Rectal smooth muscle tissue (tissue), 1 donor: ENCODE measurements around the gene PHF13.

Source experiments
- H3K27ac ChIP-seq: one replicate; pipeline ENCODE4 v1.7.0; 2013; ENCODE audit warnings: low read depth, low read length, inconsistent platforms
- H3K27me3 ChIP-seq: one replicate; pipeline ENCODE4 v1.7.0; 2013; ENCODE audit warnings: low read length; ENCODE audit not compliant: control insufficient read depth, insufficient read depth
- H3K36me3 ChIP-seq: one replicate; pipeline ENCODE4 v1.7.0; 2013; ENCODE audit warnings: low read length; ENCODE audit not compliant: control insufficient read depth, insufficient read depth
- H3K4me1 ChIP-seq: one replicate; pipeline ENCODE4 v1.7.0; 2013; ENCODE audit warnings: low read length; ENCODE audit not compliant: control insufficient read depth, insufficient read depth
- H3K4me3 ChIP-seq: one replicate; pipeline ENCODE4 v1.7.0; 2013; ENCODE audit warnings: low read length
- H3K9ac ChIP-seq: one replicate; pipeline ENCODE4 v1.7.0; 2013; ENCODE audit warnings: low read length

PHF13 gene

GRCh38 chr1:6580593-6581409 lies 32.7 kb upstream of the PHF13 start:
- Histone ChIP-seq H3K27ac (peak overlapping the region; percentile 94), H3K9ac (peak overlapping the region; percentile 38), H3K4me3 (peak overlapping the region; percentile 83), H3K27me3 (no peaks in the 10 kb centered on the region), H3K4me1 (peaks cover 12% of the 10 kb centered on the region), H3K36me3 (no peaks in the 10 kb centered on the region)

- no peaks in the 10 kb centered on the region for H3K36me3 ChIP-seq
- peak overlapping the region; percentile 32 for H3K27ac ChIP-seq
- peak overlapping the region; percentile 21 for H3K9ac ChIP-seq
- peak overlapping the region; percentile 32 for H3K4me3 ChIP-seq
- peaks cover 12% of the 10 kb centered on the region for H3K4me1 ChIP-seq
- no peaks in the 10 kb centered on the region for H3K27me3 ChIP-seq
These were observed 31.8 kb upstream of the PHF13 start for GRCh38 chr1:6581561-6582305.

- peak overlapping the region; percentile 21 for H3K9ac ChIP-seq
- peaks cover 1% of the 10 kb centered on the region for H3K36me3 ChIP-seq
- no peak overlapping the region for H3K27ac ChIP-seq
- peaks cover 17% of the 10 kb centered on the region for H3K4me1 ChIP-seq
- H3K27me3 ChIP-seq, result no peaks in the 10 kb centered on the region
- peak overlapping the region; percentile 32 for H3K4me3 ChIP-seq
These were observed 31.2 kb upstream of the PHF13 start for GRCh38 chr1:6582370-6582769.

DNA sequence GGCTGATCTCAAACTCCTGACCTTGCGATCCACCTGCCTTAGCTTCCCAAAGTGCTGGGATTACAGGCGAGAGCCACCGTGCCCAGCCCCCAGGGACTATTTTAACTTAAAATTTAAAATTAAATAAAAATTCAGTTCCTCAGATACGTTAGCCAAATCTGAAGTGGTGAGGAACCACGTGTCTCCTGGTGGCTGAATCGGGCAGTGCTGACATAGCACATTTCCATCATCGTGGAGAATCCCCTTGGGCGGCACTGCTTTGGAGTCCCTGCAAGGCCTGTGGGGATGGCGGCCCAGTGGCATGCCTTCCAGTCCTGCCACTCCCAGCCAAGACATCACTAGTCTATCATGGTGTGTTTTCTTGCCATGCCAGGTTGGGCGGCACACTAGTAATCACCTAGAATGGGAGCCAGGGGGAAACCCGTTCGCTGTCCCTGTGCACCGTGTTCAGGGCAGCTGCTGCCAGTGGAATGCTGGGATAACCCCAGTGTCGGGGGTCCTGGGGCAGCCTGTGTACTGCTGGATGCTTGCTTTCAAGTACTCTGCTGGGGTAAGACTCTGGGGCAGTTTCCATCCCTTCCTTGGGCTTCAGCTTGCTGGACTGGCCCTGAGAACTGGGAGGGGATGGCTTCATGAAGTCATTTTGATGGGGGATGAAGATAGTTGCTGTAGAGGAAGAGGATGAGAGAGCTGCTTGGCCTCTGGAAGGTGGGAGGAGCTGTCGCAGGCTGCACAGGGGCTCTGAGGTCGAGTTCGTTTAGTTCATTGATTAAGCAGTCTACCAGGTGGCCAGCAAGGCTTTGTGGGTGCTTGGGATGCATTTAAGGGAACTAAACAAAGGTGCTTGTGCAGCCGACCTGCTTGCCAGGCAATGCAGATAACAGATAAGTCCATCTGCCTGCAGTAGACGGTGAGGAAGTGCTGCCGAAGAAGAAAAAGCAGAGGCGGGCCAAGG lies 29.1 kb upstream of the PHF13 start:
- Histone ChIP-seq H3K9ac (no peak overlapping the region), H3K27ac (no peak overlapping the region), H3K36me3 (peaks cover 16% of the 10 kb centered on the region), H3K27me3 (no peaks in the 10 kb centered on the region), H3K4me1 (peaks cover 15% of the 10 kb centered on the region), H3K4me3 (no peak overlapping the region)

DNA sequence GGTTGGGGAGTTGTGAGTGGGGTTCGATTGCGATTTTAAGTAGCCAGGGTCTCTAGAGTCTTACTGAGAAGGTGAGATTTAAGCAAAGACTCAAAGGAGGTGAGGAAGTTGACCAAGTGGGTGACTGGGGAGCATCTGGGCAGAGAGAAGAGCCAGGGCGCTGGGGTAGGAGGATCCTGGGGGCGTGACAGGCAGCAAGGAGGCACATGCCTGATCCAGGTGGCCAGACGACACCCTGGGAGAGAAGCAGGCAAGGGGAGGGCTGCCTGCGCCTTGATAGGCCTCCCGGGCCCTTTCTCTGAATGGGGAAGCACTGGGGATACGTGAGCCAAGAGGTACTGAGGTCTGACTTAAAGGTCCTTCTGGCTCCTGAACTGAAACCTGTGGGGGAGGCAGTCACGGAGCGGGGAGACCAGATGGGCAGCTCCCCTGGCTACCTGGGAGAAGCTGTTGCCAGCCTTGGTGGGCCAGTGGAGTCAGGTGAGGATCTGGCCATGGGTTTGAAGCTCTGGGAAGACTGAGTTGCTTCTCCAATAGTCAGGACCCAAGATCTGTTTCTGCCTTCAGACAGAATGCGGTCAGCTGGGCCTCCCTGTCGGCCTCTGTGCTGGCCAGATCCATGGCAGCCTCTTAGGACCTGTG lies 28.3 kb upstream of the PHF13 start:
- H3K4me1 ChIP-seq, result peaks cover 15% of the 10 kb centered on the region
- H3K27me3 ChIP-seq, result no peaks in the 10 kb centered on the region
- no peak overlapping the region for H3K9ac ChIP-seq
- H3K36me3 ChIP-seq, result peaks cover 19% of the 10 kb centered on the region
- no peak overlapping the region for H3K27ac ChIP-seq
- no peak overlapping the region for H3K4me3 ChIP-seq

- H3K4me3 ChIP-seq, result no peak overlapping the region
- H3K9ac ChIP-seq, result no peak overlapping the region
- peak overlapping the region; percentile 37 for H3K27ac ChIP-seq
- peaks cover 19% of the 10 kb centered on the region for H3K36me3 ChIP-seq
- H3K4me1 ChIP-seq, result peaks cover 10% of the 10 kb centered on the region
- H3K27me3 ChIP-seq, result no peaks in the 10 kb centered on the region
These were observed 27.7 kb upstream of the PHF13 start for GRCh38 chr1:6585841-6586240.

- Histone ChIP-seq H3K36me3 (peaks cover 19% of the 10 kb centered on the region), H3K4me1 (peaks cover 9% of the 10 kb centered on the region)
These were observed 27.1 kb upstream of the PHF13 start for GRCh38 chr1:6586404-6586816.

DNA sequence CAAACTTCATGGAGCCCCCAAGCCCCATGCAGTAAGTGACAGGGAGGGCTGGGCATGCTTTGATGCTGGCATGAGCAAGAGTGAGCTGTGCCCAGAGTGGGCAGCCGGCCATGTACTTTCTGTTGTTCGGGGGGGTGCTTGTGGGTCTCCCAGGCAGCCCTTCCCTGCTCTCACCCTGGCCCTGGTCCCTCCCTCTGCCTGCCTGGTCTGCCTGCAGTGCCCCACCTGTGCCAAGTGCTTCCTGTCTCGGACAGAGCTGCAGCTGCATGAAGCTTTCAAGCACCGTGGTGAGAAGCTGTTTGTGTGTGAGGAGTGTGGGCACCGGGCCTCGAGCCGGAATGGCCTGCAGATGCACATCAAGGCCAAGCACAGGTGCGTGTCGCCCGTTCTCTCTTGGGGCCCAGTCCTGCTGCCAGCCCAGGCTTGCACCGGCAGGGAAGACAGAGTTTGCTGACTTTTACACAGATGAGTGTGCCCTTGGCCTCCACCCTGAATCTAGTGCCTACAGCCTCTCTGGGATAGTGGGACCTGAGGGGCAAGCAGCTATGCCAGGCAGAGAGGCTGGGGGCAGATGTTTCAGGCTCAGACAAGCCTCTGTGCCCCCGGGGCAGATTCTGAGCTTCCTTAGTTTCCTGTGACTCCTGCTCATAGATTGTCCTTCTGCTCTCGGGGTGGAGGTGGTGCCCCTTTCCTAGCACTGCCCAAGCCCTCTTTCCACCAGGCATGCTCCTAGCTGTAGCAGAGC lies 26.1 kb upstream of the PHF13 start:
- H3K4me3 ChIP-seq, result no peak overlapping the region
- peaks cover 22% of the 10 kb centered on the region for H3K36me3 ChIP-seq
- H3K9ac ChIP-seq, result no peak overlapping the region
- H3K4me1 ChIP-seq, result peaks cover 9% of the 10 kb centered on the region
- peak overlapping the region; percentile 57 for H3K27ac ChIP-seq
- no peaks in the 10 kb centered on the region for H3K27me3 ChIP-seq

More at GRCh38 chr1:6586404-6586816, 27.1 kb upstream of the PHF13 start:
- no peak overlapping the region for H3K4me3 ChIP-seq
- no peak overlapping the region for H3K9ac ChIP-seq
- H3K27me3 ChIP-seq, result no peaks in the 10 kb centered on the region
- peak overlapping the region; percentile 37 for H3K27ac ChIP-seq

- Histone ChIP-seq H3K4me1 (peaks cover 9% of the 10 kb centered on the region), H3K9ac (no peak overlapping the region), H3K36me3 (peaks cover 30% of the 10 kb centered on the region), H3K4me3 (no peak overlapping the region), H3K27me3 (no peaks in the 10 kb centered on the region), H3K27ac (no peak overlapping the region)
These were observed 25.2 kb upstream of the PHF13 start for GRCh38 chr1:6588128-6588892.

- H3K36me3 ChIP-seq, result peaks cover 37% of the 10 kb centered on the region
- no peaks in the 10 kb centered on the region for H3K27me3 ChIP-seq
- no peak overlapping the region for H3K27ac ChIP-seq
- peaks cover 9% of the 10 kb centered on the region for H3K4me1 ChIP-seq
- no peak overlapping the region for H3K9ac ChIP-seq
- no peak overlapping the region for H3K4me3 ChIP-seq
These were observed 24.5 kb upstream of the PHF13 start for GRCh38 chr1:6588893-6589520.
